Hepatocyte (in vitro differentiated cells): ENCODE data around the gene PNMA6F.

Source experiments
- EZH2 ChIP-seq: fragments of 200-600 bp; sonication (generic); IDR thresholded peaks from 2 replicates; pipeline ENCODE4 v1.6.1; 2016; ENCODE audit warnings: antibody characterized with exemption, mild to moderate bottlenecking, borderline replicate concordance
- TF ChIP-seq, protein P1 (sequence below): fragments of 200-600 bp; sonication (generic); IDR thresholded peaks from 2 replicates; pipeline ENCODE4 v1.5.1; 2016; ENCODE audit warnings: antibody characterized with exemption, mild to moderate bottlenecking; ENCODE audit not compliant: poor library complexity

DNA sequence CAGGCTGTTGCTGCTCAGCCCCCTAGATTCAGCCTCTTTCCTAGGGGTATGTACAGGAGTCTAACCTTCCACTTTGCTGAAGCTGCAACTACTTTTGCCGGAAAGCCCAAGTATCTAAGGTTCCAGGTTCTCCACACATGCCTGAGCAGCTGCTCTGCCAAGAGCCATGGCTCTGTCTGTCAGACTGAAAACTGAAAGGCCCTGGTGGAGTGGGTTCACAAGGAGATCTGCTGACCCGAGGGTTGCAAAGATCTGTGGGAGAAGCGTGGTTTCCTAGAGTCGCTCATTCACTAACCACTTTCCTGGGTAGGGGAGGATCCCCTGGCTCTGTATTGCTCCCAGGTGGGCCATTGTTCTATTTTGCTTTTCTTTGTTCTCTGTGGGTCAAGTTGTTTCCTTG, 6.0 kb upstream of the PNMA6F start:
- TF ChIP-seq, protein P1, sequence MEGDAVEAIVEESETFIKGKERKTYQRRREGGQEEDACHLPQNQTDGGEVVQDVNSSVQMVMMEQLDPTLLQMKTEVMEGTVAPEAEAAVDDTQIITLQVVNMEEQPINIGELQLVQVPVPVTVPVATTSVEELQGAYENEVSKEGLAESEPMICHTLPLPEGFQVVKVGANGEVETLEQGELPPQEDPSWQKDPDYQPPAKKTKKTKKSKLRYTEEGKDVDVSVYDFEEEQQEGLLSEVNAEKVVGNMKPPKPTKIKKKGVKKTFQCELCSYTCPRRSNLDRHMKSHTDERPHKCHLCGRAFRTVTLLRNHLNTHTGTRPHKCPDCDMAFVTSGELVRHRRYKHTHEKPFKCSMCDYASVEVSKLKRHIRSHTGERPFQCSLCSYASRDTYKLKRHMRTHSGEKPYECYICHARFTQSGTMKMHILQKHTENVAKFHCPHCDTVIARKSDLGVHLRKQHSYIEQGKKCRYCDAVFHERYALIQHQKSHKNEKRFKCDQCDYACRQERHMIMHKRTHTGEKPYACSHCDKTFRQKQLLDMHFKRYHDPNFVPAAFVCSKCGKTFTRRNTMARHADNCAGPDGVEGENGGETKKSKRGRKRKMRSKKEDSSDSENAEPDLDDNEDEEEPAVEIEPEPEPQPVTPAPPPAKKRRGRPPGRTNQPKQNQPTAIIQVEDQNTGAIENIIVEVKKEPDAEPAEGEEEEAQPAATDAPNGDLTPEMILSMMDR: no peak
- no peak for TF ChIP-seq EZH2
